Thyroid gland (tissue), 4 donors: Measurements from ENCODE around the gene COQ4. TPM values are rescaled to one million over a fixed set of nuclear protein-coding genes. Genes with fewer than 3 reads are reported as not detected.
A peak's percentile ranks its signal among the peaks of the same experiment; 100 is the strongest.

Source experiments
- DNase-seq, 2 donors: peaks; one replicate each; pipeline ENCODE4 v3.0.0-alpha.2; 2019
- H3K27ac ChIP-seq, 3 donors: fragments of 200-600 bp; sonication (generic); 1 replicate in 2 of 3; 2 replicates in 1 of 3; pipeline ENCODE4 v1.5.1; 2016 to 2019; ENCODE audit warnings: mild to moderate bottlenecking in 1 of 3, moderate library complexity in 1 of 3
- H3K27me3 ChIP-seq: fragments of 200-600 bp; sonication (generic); one replicate; pipeline ENCODE4 v1.5.1; 2019
- H3K36me3 ChIP-seq, 2 donors: fragments of 200-600 bp; sonication (generic); one replicate each; pipeline ENCODE4 v1.5.1; 2016 to 2019
- H3K4me1 ChIP-seq, 2 donors: fragments of 200-600 bp; sonication (generic); one replicate each; pipeline ENCODE4 v1.5.1; 2017 to 2019
- H3K4me3 ChIP-seq, 3 donors: fragments of 200-600 bp; sonication (generic); replicated peaks in 1 of 3; 1 replicate in 2 of 3; 2 replicates in 1 of 3; pipeline ENCODE4 v1.5.1; 2016; ENCODE audit warnings: mild to moderate bottlenecking in 1 of 3
- H3K9me3 ChIP-seq: fragments of 200-600 bp; sonication (generic); one replicate; pipeline ENCODE4 v1.5.1; 2017
- POLR2A ChIP-seq, 2 donors: fragments of 450-650 bp; IDR thresholded peaks; one replicate each; pipeline ENCODE4 v1.6.1; 2017; ENCODE audit warnings: antibody characterized with exemption in 2 of 2, mild to moderate bottlenecking in 2 of 2, moderate library complexity in 1 of 2
- WGBS, 2 donors: methylation state at CpG; one replicate each; pipeline ENCODE4 v1.1.5; 2017; 5-methylcytosine and 5-hydroxymethylcytosine counted together
- intact Hi-C: fragments of 100-400 bp; cut with DNase I; formaldehyde crosslinking; loops from one replicate; pipeline ENCODE4 v1.15.1; 2023
- total RNA-seq, 4 donors: library from RNA; depleted of rRNA; stranded (reverse); fragments of >200 nt; gene quantifications; one replicate each; pipeline ENCODE4 v1.2.3, GENCODE V29; 2016
- TF ChIP-seq, protein P1 (sequence below), 6 experiments: fragments of 200-600 bp in 3 of 6; fragments of 450-650 bp in 3 of 6; sonication (generic) in 3 of 6; IDR thresholded peaks; one replicate each; pipeline ENCODE4 v1.5.1; 2016 to 2019; ENCODE audit warnings: antibody characterized with exemption in 6 of 6, mild to moderate bottlenecking in 2 of 6, inconsistent platforms in 1 of 6, moderate library complexity in 1 of 6

Gene COQ4
- total RNA-seq, 4 donors from 2014 or later: 71.8 to 137 (median 108) TPM

DNA sequence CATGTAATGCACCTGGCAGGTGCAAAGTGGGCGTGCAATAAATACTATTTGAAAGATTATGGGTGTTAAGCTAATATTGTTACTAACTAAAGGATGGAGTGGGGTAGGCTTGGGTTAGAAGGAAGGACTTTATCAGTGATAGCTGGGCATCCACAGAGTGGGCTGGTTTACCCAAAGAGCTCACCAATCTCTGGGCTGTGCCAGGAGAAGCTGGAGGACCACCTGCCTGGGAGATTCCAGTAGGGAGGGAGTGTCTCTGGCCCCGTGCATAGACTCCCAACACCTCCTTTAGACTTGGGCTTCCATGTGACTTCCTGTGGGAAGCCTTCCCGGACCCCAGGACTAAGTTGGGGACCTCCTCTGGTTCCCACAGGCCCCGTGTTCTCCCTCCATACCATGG lies 42.9 kb downstream of the COQ4 start:
- peaks cover 10 to 27% of the 10 kb centered on the region in 2 donors for H3K4me1 ChIP-seq
- intact Hi-C loops: no loop called here
- no peak for TF ChIP-seq POLR2A (IDR thresholded peaks at IDR 0.05)
- TF ChIP-seq, protein P1, sequence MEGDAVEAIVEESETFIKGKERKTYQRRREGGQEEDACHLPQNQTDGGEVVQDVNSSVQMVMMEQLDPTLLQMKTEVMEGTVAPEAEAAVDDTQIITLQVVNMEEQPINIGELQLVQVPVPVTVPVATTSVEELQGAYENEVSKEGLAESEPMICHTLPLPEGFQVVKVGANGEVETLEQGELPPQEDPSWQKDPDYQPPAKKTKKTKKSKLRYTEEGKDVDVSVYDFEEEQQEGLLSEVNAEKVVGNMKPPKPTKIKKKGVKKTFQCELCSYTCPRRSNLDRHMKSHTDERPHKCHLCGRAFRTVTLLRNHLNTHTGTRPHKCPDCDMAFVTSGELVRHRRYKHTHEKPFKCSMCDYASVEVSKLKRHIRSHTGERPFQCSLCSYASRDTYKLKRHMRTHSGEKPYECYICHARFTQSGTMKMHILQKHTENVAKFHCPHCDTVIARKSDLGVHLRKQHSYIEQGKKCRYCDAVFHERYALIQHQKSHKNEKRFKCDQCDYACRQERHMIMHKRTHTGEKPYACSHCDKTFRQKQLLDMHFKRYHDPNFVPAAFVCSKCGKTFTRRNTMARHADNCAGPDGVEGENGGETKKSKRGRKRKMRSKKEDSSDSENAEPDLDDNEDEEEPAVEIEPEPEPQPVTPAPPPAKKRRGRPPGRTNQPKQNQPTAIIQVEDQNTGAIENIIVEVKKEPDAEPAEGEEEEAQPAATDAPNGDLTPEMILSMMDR (IDR thresholded peaks at IDR 0.05): no peak
- H3K9me3 ChIP-seq: no peaks in the 10 kb centered on the region
- no peak overlapping the region for H3K4me3 ChIP-seq
- H3K36me3 ChIP-seq: no peaks in the 10 kb centered on the region
- H3K27me3 ChIP-seq: no peaks in the 10 kb centered on the region
- DNase-seq: no peak
- no peak overlapping the region for H3K27ac ChIP-seq
- 84 to 92% methylated on average over 4 of the region's 4 CpGs for WGBS, 2 donors

- no peak for TF ChIP-seq POLR2A (IDR thresholded peaks at IDR 0.05)
- TF ChIP-seq, protein P1 (IDR thresholded peaks at IDR 0.05): no peak
- no peak for DNase-seq
- Histone ChIP-seq H3K27ac (no peak overlapping the region), H3K4me3 (no peak overlapping the region), H3K27me3 (no peaks in the 10 kb centered on the region), H3K4me1 (peaks cover 12 to 25% of the 10 kb centered on the region in 2 donors), H3K9me3 (no peaks in the 10 kb centered on the region), H3K36me3 (no peaks in the 10 kb centered on the region)
- WGBS, 2 donors: 91 to 92% methylated on average over 9 of the region's 9 CpGs
- intact Hi-C loops: no loop called here
These were observed 46.5 kb downstream of the COQ4 start for GRCh38 chr9:128369024-128369706.

DNA sequence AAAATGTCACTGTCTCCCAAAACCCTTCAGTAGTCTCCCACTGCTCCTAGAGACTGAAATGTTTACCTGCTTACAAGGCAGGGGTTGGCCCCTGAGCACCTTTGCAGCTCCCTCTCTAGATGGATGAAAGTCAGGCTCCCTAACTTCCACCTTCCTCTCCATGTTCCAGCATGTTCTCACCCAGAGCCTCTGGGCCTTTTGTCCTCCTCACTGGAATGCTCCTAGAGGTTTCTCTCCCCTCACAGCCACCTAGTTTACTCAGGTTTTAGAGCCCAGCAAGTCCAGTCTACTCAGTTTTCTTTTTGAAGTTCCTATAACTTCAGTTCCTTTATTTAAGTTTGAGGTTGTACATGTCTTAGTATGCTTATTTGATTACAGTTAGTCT lies 47.7 kb downstream of the COQ4 start:
- H3K27me3 ChIP-seq: no peaks in the 10 kb centered on the region
- intact Hi-C loops: no loop called here
- H3K9me3 ChIP-seq: no peaks in the 10 kb centered on the region
- DNase-seq: no peak
- peak overlapping the region; percentile 72 to 86 (median 76) for H3K27ac ChIP-seq
- H3K36me3 ChIP-seq: no peaks in the 10 kb centered on the region
- H3K4me3 ChIP-seq: peak overlapping the region; percentile 33 to 81 (median 65)
- no peak for TF ChIP-seq POLR2A (IDR thresholded peaks at IDR 0.05)
- TF ChIP-seq, protein P1 (IDR thresholded peaks at IDR 0.05): no peak
- H3K4me1 ChIP-seq: peaks cover 6 to 17% of the 10 kb centered on the region in 2 donors

GRCh38 chr9:128370752-128371629 lies 48.4 kb downstream of the COQ4 start, which contains the start of gene URM1:
TSS of gene URM1 (plus strand) at chr9:128371374. CDS start at chr9:128371381, 7 bp downstream.
- intact Hi-C loops: no loop called here
- Histone ChIP-seq H3K9me3 (no peaks in the 10 kb centered on the region), H3K36me3 (no peaks in the 10 kb centered on the region), H3K4me3 (peak within 1 kb of the TSS; percentile 52 to 81 (median 65)), H3K27me3 (no peaks in the 10 kb centered on the region), H3K27ac (peak within 1 kb of the TSS; percentile 72 to 86 (median 76)), H3K4me1 (peaks cover 6 to 17% of the 10 kb centered on the region in 2 donors)
- DNase-seq: peak; percentile 94 to 96
- 0% methylated on average over 12 to 29 of the region's 55 CpGs for WGBS, 2 donors
- TF ChIP-seq, protein P1 (IDR thresholded peaks at IDR 0.05): no peak
- TF ChIP-seq POLR2A (IDR thresholded peaks at IDR 0.05): peak; percentile 72 to 88
